ENCODE results near the gene SGCA.

Gene SGCA

DNA sequence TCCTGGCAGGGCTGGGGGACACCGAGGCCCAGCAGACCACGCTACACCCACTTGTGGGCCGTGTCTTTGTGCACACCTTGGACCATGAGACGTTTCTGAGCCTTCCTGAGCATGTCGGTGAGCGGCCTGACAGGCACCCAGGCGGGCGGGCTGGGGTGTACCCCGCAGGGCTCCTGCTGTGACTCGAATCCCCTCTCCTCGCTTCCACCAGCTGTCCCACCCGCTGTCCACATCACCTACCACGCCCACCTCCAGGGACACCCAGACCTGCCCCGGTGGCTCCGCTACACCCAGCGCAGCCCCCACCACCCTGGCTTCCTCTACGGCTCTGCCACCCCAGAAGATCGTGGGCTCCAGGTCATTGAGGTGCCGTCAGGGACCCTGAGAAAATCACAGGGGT is 1.6 kb downstream of the SGCA start:
- no peak for DNase-seq (ENCODE audit: low spot score)

DNA sequence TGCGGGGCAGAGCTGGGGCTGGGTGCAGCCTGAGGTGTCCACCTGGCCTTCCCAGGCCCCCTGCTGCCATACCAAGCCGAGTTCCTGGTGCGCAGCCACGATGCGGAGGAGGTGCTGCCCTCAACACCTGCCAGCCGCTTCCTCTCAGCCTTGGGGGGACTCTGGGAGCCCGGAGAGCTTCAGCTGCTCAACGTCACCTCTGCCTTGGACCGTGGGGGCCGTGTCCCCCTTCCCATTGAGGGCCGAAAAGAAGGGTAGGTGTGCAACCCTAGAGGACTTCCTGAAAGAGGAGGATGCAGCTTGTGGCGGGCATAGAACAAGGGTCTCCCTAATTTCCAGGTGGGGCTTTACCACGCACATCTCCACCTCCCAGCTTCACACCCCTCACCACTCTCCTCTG is 2.5 kb downstream of the SGCA start:
- no peak for DNase-seq (ENCODE audit: low spot score)

DNA sequence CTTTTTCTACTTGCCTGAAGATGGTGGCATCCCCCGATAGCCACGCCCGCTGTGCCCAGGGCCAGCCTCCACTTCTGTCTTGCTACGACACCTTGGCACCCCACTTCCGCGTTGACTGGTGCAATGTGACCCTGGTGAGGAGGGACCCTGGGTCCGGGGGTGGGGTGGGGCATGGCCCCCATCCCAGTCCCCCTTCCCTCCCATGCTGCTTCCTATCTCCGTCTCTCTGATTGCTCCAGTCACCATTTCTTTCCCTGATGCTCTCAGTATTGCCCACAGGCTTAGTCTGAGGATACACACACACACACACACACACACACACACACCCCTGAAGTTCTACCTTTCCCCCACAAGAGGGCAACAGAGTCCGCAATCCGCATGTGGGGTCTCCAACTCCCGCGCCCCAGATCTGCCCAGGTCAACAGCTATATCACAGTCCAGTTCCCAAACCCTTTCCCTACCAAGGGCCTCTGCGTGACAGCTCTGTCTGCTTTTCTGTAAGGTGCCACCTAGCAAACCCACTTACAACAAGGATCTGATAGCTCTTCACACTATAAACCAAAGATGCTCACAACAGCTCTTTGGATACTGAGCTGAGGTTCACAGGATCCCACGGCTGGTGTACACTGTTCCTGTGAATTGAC is 3.4 kb downstream of the SGCA start:
- DNase-seq (ENCODE audit: low spot score) = peak; percentile 40

DNA sequence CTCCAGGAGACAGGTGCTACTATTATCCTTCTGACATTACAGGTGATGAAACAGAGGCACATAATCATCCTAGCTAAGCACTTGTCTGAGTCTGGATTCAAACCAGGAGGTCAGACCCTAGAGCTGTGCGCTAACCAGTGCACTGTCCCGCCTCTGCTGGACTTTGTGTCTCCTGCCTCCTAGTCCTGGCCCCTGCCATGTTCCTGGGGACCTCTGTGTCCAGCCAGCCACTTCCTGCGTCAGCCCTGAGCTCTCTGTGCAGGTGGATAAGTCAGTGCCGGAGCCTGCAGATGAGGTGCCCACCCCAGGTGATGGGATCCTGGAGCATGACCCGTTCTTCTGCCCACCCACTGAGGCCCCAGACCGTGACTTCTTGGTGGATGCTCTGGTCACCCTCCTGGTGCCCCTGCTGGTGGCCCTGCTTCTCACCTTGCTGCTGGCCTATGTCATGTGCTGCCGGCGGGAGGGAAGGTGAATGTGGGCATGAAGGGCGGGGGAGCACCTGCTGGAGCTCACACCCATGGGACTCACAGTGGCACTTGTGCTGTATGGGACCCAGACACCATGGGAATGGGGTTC is 4.2 kb downstream of the SGCA start:
- no peak for DNase-seq (ENCODE audit: low spot score)

DNA sequence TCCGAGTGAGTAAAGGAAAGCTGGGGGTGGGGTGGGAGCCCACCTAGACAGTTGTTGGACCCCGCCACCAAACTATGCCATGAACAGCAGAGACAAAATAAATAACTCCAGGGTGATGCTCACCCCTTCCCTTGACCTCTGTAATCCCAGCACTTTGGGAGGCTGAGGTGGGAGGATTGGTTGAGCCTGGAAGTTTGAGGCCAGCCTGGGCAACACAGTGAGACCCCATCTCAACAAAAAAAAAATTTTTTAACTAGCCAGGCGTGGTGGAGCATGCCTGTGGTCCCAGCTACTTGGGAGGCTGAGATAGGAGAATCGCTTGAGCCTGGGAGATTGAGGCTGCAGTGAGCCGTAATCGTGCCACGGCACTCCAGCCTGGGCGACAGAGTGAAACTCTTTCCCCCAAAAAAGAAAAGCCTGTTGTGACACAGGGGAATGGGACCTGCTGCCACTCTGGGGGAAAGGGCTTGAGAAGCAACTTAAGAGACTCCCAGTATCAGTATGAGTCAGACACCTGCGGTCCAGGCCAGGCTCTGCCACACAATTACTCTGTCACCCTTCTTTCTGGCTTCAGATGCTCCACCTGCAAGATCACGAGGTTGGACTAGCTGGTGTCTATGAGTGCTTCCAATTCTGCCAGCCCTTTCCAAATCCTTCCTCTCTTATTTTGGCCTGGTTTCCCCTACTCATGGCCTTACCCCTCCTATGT is 5.0 kb downstream of the SGCA start:
- peak; percentile 3 for DNase-seq (ENCODE audit: low spot score)

DNA sequence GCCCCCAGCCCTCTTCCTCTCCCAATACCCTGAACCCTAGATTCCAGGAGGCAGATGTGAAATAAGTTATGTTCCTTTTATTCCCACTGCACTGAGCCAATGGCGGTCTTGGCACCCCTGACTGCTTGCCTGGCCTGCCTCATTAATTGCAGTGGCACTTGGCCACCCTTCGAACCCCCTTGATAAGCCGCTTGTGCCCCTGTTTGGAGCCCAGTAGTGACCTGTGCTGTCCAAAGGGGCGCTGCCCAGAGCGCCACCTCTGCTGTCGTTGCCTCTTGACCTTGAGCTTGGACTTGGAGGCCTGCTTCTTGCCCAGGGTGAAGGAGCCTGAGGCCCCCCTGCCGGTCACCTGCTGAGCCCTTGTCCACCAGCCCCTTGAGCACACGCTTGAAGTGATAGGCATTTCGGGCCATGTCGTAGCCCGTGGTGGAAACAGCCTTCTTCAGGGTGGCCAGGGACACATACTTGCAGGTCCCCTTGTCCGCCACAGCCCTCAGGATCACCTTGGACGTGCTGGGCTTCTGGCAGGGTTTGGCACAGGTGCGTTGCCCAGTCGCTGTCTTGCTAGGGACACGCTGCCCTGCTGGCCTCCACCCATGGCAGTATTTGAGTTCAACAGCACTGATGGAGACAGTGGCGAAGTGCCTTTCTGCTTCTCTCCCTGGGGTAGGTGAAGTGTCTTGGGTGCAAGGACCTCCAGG is 5.7 kb downstream of the SGCA start:
- no peak for DNase-seq (ENCODE audit: low spot score)

DNA sequence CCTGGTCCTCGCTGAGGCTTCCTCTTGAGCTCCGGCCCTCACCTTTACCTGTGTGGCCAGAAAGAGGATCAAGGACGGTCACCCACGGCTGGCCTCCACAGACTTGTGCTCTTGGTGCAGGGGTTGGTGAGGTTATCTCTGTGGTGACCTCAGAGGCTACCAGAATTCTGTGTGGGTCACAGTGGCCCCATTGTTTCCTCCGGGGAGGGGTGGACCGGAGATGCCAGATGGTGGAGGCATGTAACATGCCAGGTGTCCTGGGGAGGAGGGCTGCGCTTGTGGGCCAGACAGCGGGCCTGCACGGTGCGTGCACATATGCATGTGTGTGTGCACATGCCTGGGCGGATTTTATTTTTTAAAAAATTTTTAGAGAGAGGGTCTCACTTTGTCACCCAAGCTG is 6.3 kb downstream of the SGCA start:
- DNase-seq (ENCODE audit: low spot score) = no peak

DNA sequence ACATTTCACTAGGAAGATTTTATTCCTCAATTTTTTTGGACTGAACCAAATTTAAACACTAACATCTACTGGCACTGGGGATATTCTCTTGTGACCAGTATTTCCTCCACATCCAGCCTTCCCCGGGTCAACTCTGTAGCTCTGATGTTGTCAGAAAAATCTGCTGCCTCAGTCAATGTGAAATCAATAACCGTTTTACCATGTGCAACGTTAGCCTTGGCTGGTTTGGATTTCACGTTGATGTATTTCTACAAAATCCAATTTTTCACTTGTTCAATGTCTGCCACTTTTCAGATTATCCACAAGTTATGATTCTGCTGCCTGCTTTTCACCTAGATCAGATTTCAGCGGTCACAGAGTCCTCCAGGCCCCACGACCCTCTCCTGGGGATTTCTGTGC is 7.1 kb downstream of the SGCA start:
- no peak for DNase-seq (ENCODE audit: low spot score)

DNA sequence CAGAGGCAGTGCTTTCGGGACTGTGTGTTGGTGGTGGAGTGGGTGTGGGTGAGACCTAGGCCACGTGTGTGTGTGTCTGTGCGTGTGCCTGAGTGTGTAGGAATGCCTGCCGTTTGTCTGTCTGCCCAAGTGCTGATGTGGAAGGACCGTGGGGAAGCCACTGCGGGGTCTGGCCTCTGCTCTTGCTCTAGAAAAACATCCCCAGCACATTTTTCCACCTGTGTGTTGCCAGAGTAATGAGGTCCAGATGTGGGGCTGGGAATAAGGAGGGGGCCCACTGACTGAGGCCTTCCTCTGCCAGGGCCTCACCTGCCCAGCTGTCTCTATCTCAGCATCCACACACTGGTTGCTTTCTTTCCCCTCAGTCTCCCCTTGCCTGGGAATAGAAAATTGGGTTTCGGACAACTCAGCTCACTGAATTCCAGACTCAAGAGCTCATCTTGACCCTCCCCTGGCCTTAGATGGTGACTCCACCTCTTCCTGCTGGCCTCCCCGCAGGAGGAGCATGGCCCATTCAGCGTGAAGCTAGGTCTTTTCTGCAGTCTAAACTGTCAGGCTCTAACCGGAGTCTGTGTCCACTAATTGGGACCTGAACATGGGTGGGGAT is 7.6 kb downstream of the SGCA start:
- DNase-seq (ENCODE audit: low spot score) = no peak

DNA sequence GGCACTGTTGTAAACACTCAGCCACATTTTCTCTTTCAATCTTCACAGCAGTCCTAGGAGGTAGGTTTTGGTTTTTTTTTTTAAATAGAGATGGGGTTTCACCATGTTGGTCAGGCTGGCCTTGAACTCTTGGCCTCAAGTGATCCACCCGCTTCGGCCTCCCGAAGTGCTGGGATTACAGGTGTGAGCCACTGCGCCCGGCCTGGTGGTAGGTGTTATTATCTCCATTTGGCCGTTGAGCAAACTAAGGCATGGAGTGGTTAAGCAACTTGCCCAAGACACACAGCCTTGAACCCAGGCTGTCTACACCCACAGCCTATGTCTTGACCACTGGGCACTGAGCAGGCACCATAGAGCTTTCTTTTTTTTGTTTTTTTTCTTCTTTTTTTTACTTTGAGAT is 8.6 kb downstream of the SGCA start:
- no peak for DNase-seq (ENCODE audit: low spot score)

DNA sequence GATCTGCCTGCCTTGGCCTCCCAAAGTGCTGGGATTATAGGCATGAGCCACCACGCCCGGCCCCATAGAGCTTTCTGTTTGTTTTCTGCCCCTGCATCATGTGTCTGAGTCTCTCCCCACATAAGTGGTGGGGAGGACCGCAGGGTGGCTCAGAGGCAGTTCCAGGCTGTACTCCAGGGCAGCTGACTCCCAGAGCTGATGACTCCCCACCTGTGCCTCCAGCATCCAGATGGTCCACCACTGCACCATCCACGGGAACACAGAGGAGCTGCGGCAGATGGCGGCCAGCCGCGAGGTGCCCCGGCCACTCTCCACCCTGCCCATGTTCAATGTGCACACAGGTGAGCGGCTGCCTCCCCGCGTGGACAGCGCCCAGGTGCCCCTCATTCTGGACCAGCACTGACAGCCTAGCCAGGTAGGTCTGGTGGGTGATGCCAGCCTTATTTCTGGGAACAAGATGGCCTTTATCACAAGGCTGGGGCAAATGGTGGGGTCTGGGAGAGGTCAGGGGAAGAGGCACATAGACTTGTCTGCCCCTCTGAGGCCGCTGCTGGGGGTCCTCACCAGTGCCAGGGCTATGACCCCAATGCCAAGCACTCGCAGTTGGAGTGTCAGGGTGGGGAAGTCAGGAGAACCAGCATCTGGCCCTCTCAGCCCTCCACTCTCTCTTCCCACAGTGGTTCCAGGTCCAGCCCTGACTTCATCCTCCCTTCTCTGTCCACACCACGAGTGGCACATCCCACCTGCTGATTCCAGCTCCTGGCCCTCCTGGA is 9.4 kb downstream of the SGCA start:
- no peak for DNase-seq (ENCODE audit: low spot score)

DNA sequence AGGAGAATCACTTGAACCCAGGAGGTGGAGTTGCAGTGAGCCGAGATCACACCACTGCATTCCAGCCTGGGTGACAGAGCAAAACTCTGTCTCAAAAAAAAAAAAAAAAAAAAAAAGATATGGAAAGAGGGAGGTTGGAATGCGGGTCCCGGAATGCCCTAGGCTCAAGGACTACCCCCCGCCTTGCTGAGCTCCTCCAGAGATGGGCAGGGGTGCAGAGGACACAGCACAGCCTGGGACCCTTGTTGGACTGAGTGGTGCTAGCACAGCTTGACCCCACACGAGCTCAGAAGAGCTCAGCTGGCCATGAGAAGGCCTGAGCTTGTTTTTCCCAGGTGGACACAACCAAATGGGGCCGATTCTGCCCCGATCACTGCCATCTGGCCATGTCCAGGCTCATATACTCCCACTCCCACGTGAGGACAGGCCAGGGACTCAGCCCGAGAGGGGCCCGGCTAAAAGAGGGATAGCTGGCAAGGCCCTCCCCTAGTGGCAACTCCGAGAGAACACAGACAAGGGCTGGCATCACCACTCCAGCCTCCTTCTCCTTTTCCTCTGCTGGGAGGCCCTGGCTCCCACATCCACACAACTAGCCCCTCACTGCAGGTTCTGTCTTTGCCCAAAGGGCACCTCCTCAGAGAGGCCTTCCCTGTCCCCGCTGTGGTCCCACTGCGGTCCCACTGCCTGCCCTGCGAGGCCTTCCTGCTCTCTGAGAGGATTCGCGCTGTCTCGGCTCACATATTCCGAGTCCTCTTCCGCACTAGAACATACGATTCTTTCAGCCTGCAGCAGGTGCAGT is 11.0 kb downstream of the SGCA start:
- no peak for DNase-seq (ENCODE audit: low spot score)

DNA sequence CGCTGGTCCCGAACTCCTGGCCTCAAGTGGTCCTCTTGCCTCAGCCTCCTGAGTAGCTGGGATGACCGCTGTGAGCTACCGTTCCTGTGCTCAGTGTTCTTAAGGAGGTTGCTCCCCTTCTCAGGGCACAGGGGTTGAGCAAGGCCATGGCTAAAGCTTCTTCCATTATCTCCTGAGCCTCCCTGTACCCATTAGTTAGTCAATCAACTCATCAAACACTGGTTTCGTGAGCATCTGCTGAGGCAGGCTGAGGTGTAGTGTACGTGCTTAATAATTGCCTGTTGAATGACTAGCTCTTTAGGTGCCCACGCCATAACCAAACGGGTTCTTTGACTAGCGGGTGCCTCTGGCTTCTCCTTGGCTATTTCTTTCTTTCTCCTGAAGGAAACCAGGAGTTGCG is 11.7 kb downstream of the SGCA start:
- no peak for DNase-seq (ENCODE audit: low spot score)

DNA sequence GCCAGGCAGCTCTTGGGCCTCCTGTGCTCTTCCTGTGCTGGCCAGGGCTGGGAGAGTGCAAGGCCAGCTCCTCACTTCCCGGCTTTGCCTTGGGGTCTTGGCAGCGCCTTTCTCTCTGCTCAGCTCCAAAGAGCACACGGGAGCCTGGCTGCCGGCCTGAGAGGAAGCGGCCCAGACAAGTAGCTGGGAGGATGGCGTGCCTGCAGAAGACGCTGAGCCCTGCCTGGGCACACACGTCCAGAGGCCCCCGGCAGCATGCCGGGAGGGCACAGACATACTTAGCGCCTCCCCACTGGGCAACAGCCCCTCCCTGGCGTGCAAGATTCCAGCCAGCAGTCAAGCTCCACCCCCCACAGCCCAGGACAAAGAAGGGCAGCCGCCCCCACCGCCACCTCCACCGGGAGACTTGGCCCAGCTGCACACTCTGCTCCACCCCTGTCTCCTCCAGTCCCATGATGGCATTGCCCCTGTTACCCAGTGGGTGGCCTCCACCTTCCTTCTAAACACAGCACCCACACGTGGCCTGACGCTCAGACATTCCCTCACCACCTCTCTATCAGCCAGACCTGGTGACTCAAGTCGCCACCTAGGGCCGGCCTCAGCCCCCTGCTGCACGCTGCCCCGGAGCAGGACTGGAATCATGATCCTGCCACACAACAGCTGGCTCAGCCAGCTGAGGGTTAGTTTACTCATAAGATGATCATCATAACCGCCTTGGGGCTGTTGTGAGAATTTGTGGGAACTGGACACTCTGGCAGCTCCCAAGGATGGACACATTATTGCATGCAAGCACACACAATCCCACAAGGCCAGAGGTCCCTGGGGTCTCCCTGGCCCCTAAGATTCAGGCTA is 12.4 kb downstream of the SGCA start:
- peak; percentile 54 for DNase-seq (ENCODE audit: low spot score)

DNA sequence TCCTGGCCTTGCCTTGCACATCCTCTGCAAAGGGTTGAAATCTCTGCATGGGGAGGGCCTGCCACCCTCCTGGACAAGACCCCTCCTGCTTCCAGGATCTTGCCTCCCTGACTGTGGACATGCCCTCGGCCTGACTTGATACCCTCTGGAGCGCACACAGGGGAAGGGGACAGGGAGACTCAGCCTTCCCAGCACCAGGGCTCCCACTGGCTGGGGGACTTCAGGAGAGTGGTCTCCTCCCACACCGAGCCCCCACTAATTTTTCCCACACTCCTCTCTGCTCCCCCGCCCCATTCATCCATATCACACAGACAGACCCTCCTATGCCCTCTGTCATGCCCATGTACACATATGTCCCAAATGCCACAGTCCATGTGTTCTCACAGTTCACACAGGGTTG is 14.3 kb downstream of the SGCA start:
- DNase-seq (ENCODE audit: low spot score) = no peak

DNA sequence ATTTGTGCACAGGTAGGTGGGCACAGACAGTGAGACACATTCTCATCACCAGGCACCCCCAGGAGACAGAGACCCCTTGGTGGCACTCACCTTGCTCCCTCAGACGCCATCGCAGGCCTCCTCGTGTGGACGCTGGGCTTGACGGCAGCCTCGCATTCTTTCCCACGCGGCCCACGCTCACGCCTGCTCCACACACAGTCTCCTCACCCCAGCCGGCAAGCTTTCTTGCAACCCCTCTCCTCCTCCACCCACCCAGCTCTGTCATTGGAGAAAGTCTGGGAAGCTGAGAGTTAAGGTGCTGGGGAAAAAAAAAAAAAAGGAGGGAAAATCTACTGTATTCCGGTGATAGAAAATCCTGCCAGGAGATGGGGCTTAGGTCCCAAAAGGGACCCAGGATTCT is 14.8 kb downstream of the SGCA start:
- no peak for DNase-seq (ENCODE audit: low spot score)

DNA sequence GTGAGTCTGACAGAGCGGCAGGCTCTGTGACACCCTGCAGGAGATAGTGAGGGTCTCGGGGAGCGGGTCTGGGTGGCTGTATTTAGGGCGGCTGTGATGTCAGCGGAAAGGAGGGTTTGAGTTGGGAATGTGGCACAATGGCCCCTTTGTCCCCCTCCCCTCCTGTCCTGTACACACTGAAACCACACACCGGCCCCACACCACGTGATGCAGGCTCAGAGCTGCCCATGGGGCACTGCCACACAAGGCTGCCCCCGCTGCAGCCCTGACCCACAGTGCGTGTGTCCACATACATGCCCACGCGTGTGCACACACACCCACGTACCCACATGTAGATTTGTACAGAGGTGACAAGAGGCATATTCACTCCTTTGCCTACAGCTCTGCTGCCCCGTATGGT is 15.3 kb downstream of the SGCA start:
- DNase-seq (ENCODE audit: low spot score) = no peak

DNA sequence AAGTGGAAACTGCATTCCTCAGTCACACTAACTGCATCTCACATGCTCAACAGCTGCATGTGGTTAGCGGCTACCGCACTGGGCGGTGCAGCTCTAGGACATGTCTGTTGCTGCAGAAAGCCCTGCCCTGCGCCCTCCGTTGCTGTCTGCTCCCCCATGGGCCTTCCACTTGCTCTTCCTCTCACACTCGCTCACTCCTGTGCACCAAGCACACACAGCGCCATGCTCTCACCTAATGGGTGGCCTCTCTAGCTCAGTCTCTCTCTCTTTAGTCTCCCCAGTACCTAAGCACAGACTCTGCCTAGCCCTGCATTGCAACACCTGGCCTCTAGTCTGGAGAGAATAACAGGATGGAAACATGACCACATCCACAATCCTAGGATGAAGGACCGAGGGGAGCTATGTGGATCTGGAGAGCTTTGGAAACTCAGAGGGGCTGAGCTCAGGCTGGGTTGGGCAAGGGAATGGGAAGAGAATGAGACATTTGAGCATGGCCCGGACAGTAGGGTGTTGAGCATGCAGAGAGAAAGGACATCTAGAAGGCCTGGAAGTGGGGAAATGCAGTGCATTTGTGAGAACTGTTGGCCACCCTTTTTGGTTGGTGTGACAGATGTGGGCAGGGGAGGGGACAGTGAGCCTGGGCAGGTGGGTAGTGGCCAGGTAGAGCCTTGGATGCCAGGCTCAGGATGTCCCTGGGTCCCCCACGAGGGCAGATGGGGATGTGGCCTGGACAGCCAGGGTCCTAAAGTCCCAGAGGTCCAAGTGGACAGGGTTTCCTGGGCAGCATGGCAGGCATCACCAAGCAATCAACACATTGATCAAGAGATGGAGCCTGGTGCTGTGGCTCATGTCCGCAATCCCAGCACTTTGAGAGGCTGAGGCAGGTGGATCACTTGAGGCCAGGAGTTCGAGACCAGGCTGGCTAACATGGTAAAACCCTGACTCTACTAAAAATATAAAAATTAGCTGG is 16.1 kb downstream of the SGCA start:
- DNase-seq (ENCODE audit: low spot score) = no peak

All from LoVo (cell line).